Left lung (tissue), 10 donors: ENCODE data around the gene FOXRED2. TPM values are rescaled to one million over a fixed set of nuclear protein-coding genes. Genes with fewer than 3 reads are reported as not detected.
A peak's percentile ranks its signal among the peaks of the same experiment; 100 is the strongest.

Source experiments
- ATAC-seq: fragments of 200-7000 bp; cut with Tn5 transposase; one replicate; pipeline ENCODE4 v1.9.1; 2020; ENCODE audit warnings: moderate library complexity
- DNase-seq, 4 donors: peaks; one replicate each; pipeline ENCODE4 v3.0.0-alpha.2; 2013 to 2020
- H3K27ac ChIP-seq, 2 donors: fragments of 200-600 bp; sonication (generic) in 1 of 2; one replicate each; pipeline versions ENCODE4 v1.5.0 to v1.8.0; 2020 to 2021
- H3K27me3 ChIP-seq, 2 donors: fragments of 200-600 bp; sonication (generic) in 1 of 2; one replicate each; pipeline versions ENCODE4 v1.5.0 to v1.8.0; 2020 to 2021
- H3K36me3 ChIP-seq, 2 donors: fragments of 200-600 bp; sonication (generic) in 1 of 2; one replicate each; pipeline versions ENCODE4 v1.5.0 to v1.8.0; 2020 to 2021
- H3K4me1 ChIP-seq, 2 donors: fragments of 200-600 bp; one replicate each; pipeline ENCODE4 v1.8.0; 2021
- H3K4me3 ChIP-seq, 2 donors: fragments of 200-600 bp; sonication (generic) in 1 of 2; one replicate each; pipeline versions ENCODE4 v1.5.0 to v1.8.0; 2020 to 2021; ENCODE audit warnings: mild to moderate bottlenecking in 1 of 2
- H3K9me3 ChIP-seq, 2 donors: fragments of 200-600 bp; sonication (generic) in 1 of 2; one replicate each; pipeline versions ENCODE4 v1.5.0 to v1.8.0; 2020 to 2021
- CTCF ChIP-seq, 2 donors: fragments of 200-600 bp; sonication (generic) in 1 of 2; IDR thresholded peaks; one replicate each; pipeline versions ENCODE4 v1.5.0 to v1.8.0; 2021; ENCODE audit warnings: antibody characterized with exemption in 2 of 2
- intact Hi-C, 2 donors: fragments of 100-400 bp; cut with DNase I; formaldehyde crosslinking; loops; one replicate each; pipeline versions ENCODE4 v1.11.2 to v1.14.2; 2022
- polyA plus RNA-seq, 6 donors: library from polyadenylated mRNA; unstranded; fragments of 120-200 nt; gene quantifications; one replicate each; pipeline ENCODE4 v1.2.1, GENCODE V29; 2013; ENCODE audit not compliant: insufficient read length in 6 of 6
- total RNA-seq, 2 donors: library from RNA; stranded (reverse); fragmentation: NEBNext Ultra II Directional; extraction: Animal tissue kit (Norgen Biotek cat#: 25700); gene quantifications; one replicate each; pipeline ENCODE4 v1.2.1, GENCODE V29; 2021
- donor health status: DM: no; HTN: yes; CAD: no.
- donor health status: DM: no; HTN: no; CAD: no.

Gene FOXRED2
- total and polyA plus RNA-seq, 8 donors: 17.2 to 25.0 (median 21.6) TPM

DNA sequence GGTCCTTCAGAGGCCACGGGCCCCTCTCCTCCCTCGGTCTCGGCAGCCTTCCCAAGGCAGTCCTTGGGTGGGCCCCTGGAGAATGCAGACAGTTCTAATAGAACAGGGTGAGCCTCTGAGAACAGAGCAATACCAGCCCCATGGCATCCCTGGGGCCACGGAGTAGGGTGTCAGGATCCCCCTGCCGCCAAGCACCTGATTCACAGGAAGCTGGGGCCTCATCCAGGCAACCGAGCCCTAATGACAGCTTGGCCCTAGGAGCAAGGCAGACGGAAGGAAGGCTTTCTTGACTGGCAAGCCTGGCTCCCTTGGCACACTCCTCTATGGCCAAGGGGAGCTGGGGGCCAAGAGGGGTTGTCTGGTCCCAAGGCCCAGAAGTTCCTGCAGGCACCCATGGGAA, 40.6 kb downstream of the FOXRED2 start:
- DNase-seq: no peak
- H3K27ac ChIP-seq: peak overlapping the region; percentile 77 to 86
- intact Hi-C loops: loop anchor here (10.0 kb wide), 1 partner anchor 141 kb away; no protein-coding TSS in a partner anchor
- no peak for ATAC-seq
- no peak for TF ChIP-seq CTCF (IDR thresholded peaks at IDR 0.05)
- no peak overlapping the region for H3K4me3 ChIP-seq
- no peaks in the 10 kb centered on the region for H3K9me3 ChIP-seq
- peaks cover 0 to 9% of the 10 kb centered on the region in 2 donors for H3K36me3 ChIP-seq
- no peaks in the 10 kb centered on the region for H3K27me3 ChIP-seq
- peaks cover 52 to 82% of the 10 kb centered on the region in 2 donors for H3K4me1 ChIP-seq

DNA sequence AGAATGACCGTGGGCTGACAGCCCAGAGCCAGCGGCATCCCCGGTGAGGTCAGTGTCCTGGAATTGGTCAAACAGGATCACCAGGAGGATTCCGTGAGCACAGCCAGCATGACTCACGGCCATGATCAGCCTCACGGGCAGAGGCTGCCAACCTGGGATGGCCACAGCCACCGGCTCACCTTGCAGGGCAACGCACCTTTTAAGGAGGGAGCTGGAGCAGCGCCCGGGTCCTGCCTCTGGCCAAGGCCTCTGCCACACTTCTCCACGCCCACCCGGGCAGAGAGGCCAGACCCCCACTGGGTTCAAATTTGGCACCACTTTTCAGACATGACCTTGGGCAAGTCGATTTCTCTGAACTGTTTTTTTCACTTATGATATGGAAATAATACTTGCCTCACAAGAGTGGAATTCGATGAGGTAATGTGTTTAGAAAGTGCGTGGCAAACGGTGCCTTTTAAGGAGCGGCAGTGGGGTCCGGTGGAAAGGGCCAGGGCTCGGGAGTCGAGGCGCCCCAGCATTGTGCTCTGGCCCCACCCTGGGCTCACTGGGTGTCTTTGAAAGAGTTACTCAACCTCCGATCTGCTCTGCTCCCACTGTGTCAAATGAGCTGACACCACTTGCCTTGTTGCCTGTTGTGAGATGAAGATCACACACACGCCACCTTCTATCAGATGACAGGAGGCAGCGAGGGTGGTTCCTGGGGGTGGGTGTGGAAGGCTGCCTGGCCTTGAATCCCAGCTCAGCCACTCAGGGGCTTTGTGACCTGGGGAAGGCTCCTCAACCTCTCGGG, 41.4 kb downstream of the FOXRED2 start:
- DNase-seq: peak in 2 of 4 donors; percentile 79 to 89
- peak; percentile 67 for ATAC-seq
- no peak overlapping the region for H3K4me3 ChIP-seq

GRCh38 chr22:36464715-36465231, 42.1 kb downstream of the FOXRED2 start:
- TF ChIP-seq CTCF (IDR thresholded peaks at IDR 0.05): no peak
- Histone ChIP-seq H3K27me3 (no peaks in the 10 kb centered on the region), H3K36me3 (peaks cover 0 to 4% of the 10 kb centered on the region in 2 donors), H3K9me3 (no peaks in the 10 kb centered on the region), H3K4me3 (no peak overlapping the region), H3K27ac (peak overlapping the region; percentile 77 to 86), H3K4me1 (peaks cover 49 to 74% of the 10 kb centered on the region in 2 donors)
- intact Hi-C loops: loop anchor here (10.0 kb wide), 1 partner anchor 140 kb away; no protein-coding TSS in a partner anchor
- no peak for ATAC-seq
- DNase-seq: no peak

More for the DNA sequence above, 41.4 kb downstream of the FOXRED2 start:
- H3K36me3 ChIP-seq: peaks cover 0 to 4% of the 10 kb centered on the region in 2 donors
- no peaks in the 10 kb centered on the region for H3K27me3 ChIP-seq
- no peak for TF ChIP-seq CTCF (IDR thresholded peaks at IDR 0.05)
- intact Hi-C loops: loop anchor here (10.0 kb wide), 1 partner anchor 141 kb away; no protein-coding TSS in a partner anchor
- no peaks in the 10 kb centered on the region for H3K9me3 ChIP-seq
- peak overlapping the region; percentile 77 to 86 for H3K27ac ChIP-seq
- peaks cover 52 to 80% of the 10 kb centered on the region in 2 donors for H3K4me1 ChIP-seq

- TF ChIP-seq CTCF (IDR thresholded peaks at IDR 0.05): no peak
- Histone ChIP-seq H3K4me3 (no peak overlapping the region), H3K27me3 (no peaks in the 10 kb centered on the region), H3K36me3 (peaks cover 0 to 4% of the 10 kb centered on the region in 2 donors), H3K9me3 (no peaks in the 10 kb centered on the region), H3K27ac (peak overlapping the region; percentile 77 to 86), H3K4me1 (peaks cover 48 to 64% of the 10 kb centered on the region in 2 donors)
- intact Hi-C loops: loop anchor here (10.0 kb wide), 1 partner anchor 139 kb away; no protein-coding TSS in a partner anchor
- ATAC-seq (peak; percentile 3), DNase-seq (no peak)
Measured at GRCh38 chr22:36463783-36464184, 43.1 kb downstream of the FOXRED2 start.
